Liver (tissue), 9 donors: Measurements from ENCODE around the gene HRH2. TPM values are rescaled to one million over a fixed set of nuclear protein-coding genes. Genes with fewer than 3 reads are reported as not detected.

Experiments used
- DNase-seq: peaks from one replicate; pipeline ENCODE4 v3.0.0-alpha.2; 2017; ENCODE audit warnings: low spot score
- H3K27ac ChIP-seq, 2 donors: one replicate each; pipeline ENCODE4 v1.7.0; 2013; ENCODE audit warnings: inconsistent platforms in 2 of 2, low read length in 2 of 2, control low read depth in 1 of 2, low read depth in 1 of 2, mild to moderate bottlenecking in 1 of 2
- H3K27me3 ChIP-seq, 4 donors: one replicate each; pipeline versions ENCODE4 v1.6.1 to v1.7.0; 2013; ENCODE audit warnings: low read length in 3 of 4, inconsistent platforms in 1 of 4, mild to moderate bottlenecking in 1 of 4, moderate library complexity in 1 of 4; ENCODE audit not compliant: control insufficient read depth in 4 of 4, insufficient read depth in 4 of 4
- H3K36me3 ChIP-seq, 4 donors: one replicate each; pipeline versions ENCODE4 v1.6.1 to v1.7.0; 2013; ENCODE audit warnings: low read length in 3 of 4, mild to moderate bottlenecking in 3 of 4, low read depth in 1 of 4, moderate library complexity in 1 of 4; ENCODE audit not compliant: control insufficient read depth in 4 of 4, insufficient read depth in 3 of 4
- H3K4me1 ChIP-seq, 4 donors: one replicate each; pipeline versions ENCODE4 v1.6.1 to v1.7.0; 2013; ENCODE audit warnings: low read length in 3 of 4, mild to moderate bottlenecking in 3 of 4, moderate library complexity in 1 of 4; ENCODE audit not compliant: control insufficient read depth in 4 of 4, insufficient read depth in 4 of 4
- H3K4me3 ChIP-seq, 3 donors: one replicate each; pipeline versions ENCODE4 v1.6.1 to v1.7.0; 2013; ENCODE audit warnings: low read length in 3 of 3, control low read depth in 1 of 3, low read depth in 1 of 3, mild to moderate bottlenecking in 1 of 3
- H3K9ac ChIP-seq, 2 donors: one replicate each; pipeline ENCODE4 v1.7.0; 2013; ENCODE audit warnings: low read length in 2 of 2, mild to moderate bottlenecking in 2 of 2, moderate library complexity in 2 of 2, control low read depth in 1 of 2, low read depth in 1 of 2
- H3K9me3 ChIP-seq, 4 donors: one replicate each; pipeline versions ENCODE4 v1.6.1 to v1.7.0; 2013; ENCODE audit warnings: low read length in 3 of 4; ENCODE audit not compliant: control insufficient read depth in 4 of 4
- EGR1 ChIP-seq, 2 donors: IDR thresholded peaks; 2 replicates each; pipeline ENCODE4 v1.6.1; 2016 to 2018; ENCODE audit warnings: antibody characterized with exemption in 2 of 2, low read depth in 2 of 2
- FOXA1 ChIP-seq: IDR thresholded peaks from 2 replicates; pipeline ENCODE4 v1.6.1; 2016; ENCODE audit warnings: antibody characterized with exemption
- FOXA2 ChIP-seq: IDR thresholded peaks from 2 replicates; pipeline ENCODE4 v1.6.1; 2016; ENCODE audit warnings: antibody characterized with exemption
- GABPA ChIP-seq, 2 donors: IDR thresholded peaks in 1 of 2; conservative IDR thresholded peaks in 1 of 2; 2 replicates each; pipeline ENCODE4 v1.6.1; 2016; ENCODE audit warnings: antibody characterized with exemption in 2 of 2, mild to moderate bottlenecking in 1 of 2, moderate library complexity in 1 of 2
- HNF4A ChIP-seq, 2 donors: conservative IDR thresholded peaks; 2 replicates each; pipeline ENCODE4 v1.6.1; 2016; ENCODE audit warnings: antibody characterized with exemption in 2 of 2, mild to moderate bottlenecking in 2 of 2
- HNF4G ChIP-seq: IDR thresholded peaks from 2 replicates; pipeline ENCODE4 v1.6.1; 2016; ENCODE audit warnings: antibody characterized with exemption
- JUND ChIP-seq, 2 donors: IDR thresholded peaks; 2 replicates each; pipeline ENCODE4 v1.6.1; 2016; ENCODE audit warnings: antibody characterized with exemption in 2 of 2
- NR2F2 ChIP-seq: IDR thresholded peaks from 2 replicates; pipeline ENCODE4 v1.6.1; 2016; ENCODE audit warnings: antibody characterized with exemption
- RAD21 ChIP-seq, 2 donors: IDR thresholded peaks; 2 replicates each; pipeline ENCODE4 v1.6.1; 2016; ENCODE audit warnings: antibody characterized with exemption in 2 of 2, mild to moderate bottlenecking in 2 of 2
- RXRA ChIP-seq, 2 donors: IDR thresholded peaks; 2 replicates each; pipeline ENCODE4 v1.6.1; 2017 to 2018; ENCODE audit warnings: antibody characterized with exemption in 2 of 2, mild to moderate bottlenecking in 1 of 2
- SP1 ChIP-seq: IDR thresholded peaks from 2 replicates; pipeline ENCODE4 v1.6.1; 2018; ENCODE audit warnings: antibody characterized with exemption, mild to moderate bottlenecking
- TAF1 ChIP-seq: conservative IDR thresholded peaks from 2 replicates; pipeline ENCODE4 v1.6.1; 2016; ENCODE audit warnings: antibody characterized with exemption, mild to moderate bottlenecking
- YY1 ChIP-seq: IDR thresholded peaks from 2 replicates; pipeline ENCODE4 v1.6.1; 2016; ENCODE audit warnings: antibody characterized with exemption, mild to moderate bottlenecking
- WGBS: extraction: QIAGEN DNeasy Blood & Tissue Kit; methylation state at CpG from one replicate; pipeline ENCODE4 v1.1.7; 2013; 5-methylcytosine and 5-hydroxymethylcytosine counted together
- polyA plus RNA-seq, 2 donors: library from polyadenylated mRNA; stranded (reverse) in 1 of 2; unstranded in 1 of 2; fragments of 200-250 nt in 1 of 2; fragments of >200 nt in 1 of 2; fragmentation: Nextera tagmentation in 1 of 2; extraction: Ambion mirVana in 1 of 2; gene quantifications; one replicate each; pipeline versions ENCODE4 v1.2.1 to v1.2.3, GENCODE V29; 2013 to 2015
- total RNA-seq, 2 donors: library from RNA; depleted of rRNA; stranded (reverse); fragments of >200 nt; gene quantifications; one replicate each; pipeline ENCODE4 v1.2.3, GENCODE V29; 2014
- TF ChIP-seq, protein P1 (sequence below): fragments of 150-350 bp; IDR thresholded peaks from 2 replicates; pipeline ENCODE4 v1.5.1; 2017; ENCODE audit warnings: improper control_type of control experiment, low read depth, low read length; ENCODE audit not compliant: missing input control
- TF ChIP-seq, protein P2 (sequence below): IDR thresholded peaks from 2 replicates; pipeline ENCODE4 v1.6.1; 2016; ENCODE audit warnings: antibody characterized with exemption
- TF ChIP-seq, protein P3 (sequence below): IDR thresholded peaks from 2 replicates; pipeline ENCODE4 v1.6.1; 2016; ENCODE audit warnings: antibody characterized with exemption, mild to moderate bottlenecking
- TF ChIP-seq, protein P4 (sequence below): IDR thresholded peaks from 2 replicates; pipeline ENCODE4 v1.6.1; 2016; ENCODE audit warnings: antibody characterized with exemption
- donor health status: healthy.
- donor health status: healthy.
- donor health status: healthy.
- donor health status: healthy.
- donor health status: healthy.

HRH2 gene
- total and polyA plus RNA-seq, 4 donors, result 0.44 to 2.6 (median 1.3) TPM

DNA sequence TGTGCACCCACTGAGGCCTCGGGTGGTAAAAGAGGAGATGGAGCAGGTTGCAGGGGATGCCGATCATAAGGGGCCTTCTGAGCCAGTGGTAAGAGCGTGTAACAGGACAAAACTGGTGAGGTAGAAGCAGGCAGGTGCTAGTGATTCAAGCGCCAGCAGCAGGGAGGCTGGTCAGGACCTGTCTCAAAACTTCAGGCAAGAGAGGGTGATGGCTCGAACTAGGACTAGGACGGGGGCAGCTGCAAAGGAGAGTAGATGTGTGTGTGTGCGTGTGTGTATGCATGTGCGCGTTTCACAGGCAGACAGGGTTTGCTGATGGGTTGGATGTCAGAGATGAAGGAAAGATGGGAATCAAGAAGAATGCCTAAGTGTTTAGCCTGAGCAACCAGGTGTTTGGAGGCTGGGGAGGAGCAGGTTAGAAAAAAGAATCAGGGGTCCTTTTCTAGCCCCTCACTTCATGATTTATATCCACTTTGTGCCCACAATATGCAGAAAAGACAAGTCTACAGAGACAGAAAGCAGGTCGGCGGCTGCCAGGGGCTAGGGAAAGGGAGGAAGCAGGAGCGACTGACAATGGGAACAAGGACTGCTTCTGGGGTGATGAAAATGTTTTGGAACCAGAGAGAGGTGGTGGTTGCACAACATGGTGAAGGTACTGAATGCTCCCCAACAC is 15.2 kb downstream of the HRH2 start:
- no peak for TF ChIP-seq SP1
- Histone ChIP-seq H3K4me1 (no peaks in the 10 kb centered on the region), H3K27me3 (peaks cover 0 to 2% (median 0%) of the 10 kb centered on the region in 4 donors), H3K9ac (no peak overlapping the region), H3K9me3 (no peaks in the 10 kb centered on the region), H3K27ac (no peak overlapping the region), H3K36me3 (no peaks in the 10 kb centered on the region), H3K4me3 (no peak overlapping the region)
- no peak for DNase-seq
- WGBS, result 63% methylated on average over 12 of the region's 12 CpGs

DNA sequence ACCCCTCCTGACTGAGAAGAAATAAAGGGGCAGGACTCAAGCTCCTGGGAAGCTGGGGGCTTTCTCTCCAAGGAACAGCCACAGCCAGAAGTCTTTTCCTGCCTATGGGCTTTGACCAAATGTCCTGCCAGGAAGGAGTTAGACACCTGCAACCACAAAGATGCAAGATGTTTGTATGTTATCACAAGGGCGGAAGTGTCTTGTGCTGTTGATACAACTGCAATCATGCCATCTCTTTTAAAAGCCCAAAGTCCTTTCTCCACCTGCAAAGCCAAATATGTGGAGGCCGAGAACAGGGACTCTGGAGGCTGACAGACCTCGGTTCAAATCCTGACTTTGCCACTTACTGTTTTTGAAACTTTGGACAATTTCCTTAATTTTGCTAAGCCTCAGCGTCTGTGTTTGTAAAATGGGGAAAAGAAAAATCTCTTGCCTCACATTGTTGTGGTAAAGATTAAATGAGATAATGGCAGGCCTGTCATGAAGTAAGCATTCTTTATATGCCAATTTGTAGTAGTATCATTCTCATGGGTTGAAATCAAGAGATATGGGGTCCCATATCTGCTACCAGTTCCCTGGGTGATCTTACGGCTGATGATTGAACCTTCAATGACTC is 17.0 kb downstream of the HRH2 start:
- no peak overlapping the region for H3K27ac ChIP-seq
- no peak for DNase-seq
- no peak for TF ChIP-seq YY1
- no peak for TF ChIP-seq HNF4A (conservative IDR thresholded peaks at IDR 0.05)
- no peak for TF ChIP-seq JUND (IDR thresholded peaks at IDR 0.05)
- TF ChIP-seq, protein P1, sequence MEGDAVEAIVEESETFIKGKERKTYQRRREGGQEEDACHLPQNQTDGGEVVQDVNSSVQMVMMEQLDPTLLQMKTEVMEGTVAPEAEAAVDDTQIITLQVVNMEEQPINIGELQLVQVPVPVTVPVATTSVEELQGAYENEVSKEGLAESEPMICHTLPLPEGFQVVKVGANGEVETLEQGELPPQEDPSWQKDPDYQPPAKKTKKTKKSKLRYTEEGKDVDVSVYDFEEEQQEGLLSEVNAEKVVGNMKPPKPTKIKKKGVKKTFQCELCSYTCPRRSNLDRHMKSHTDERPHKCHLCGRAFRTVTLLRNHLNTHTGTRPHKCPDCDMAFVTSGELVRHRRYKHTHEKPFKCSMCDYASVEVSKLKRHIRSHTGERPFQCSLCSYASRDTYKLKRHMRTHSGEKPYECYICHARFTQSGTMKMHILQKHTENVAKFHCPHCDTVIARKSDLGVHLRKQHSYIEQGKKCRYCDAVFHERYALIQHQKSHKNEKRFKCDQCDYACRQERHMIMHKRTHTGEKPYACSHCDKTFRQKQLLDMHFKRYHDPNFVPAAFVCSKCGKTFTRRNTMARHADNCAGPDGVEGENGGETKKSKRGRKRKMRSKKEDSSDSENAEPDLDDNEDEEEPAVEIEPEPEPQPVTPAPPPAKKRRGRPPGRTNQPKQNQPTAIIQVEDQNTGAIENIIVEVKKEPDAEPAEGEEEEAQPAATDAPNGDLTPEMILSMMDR, result no peak
- TF ChIP-seq NR2F2, result no peak
- no peak overlapping the region for H3K4me3 ChIP-seq
- H3K4me1 ChIP-seq, result no peaks in the 10 kb centered on the region
- no peaks in the 10 kb centered on the region for H3K36me3 ChIP-seq
- H3K27me3 ChIP-seq, result peaks cover 0 to 2% (median 1%) of the 10 kb centered on the region in 4 donors
- 70% methylated on average over 5 of the region's 5 CpGs for WGBS
- H3K9ac ChIP-seq, result no peak overlapping the region
- H3K9me3 ChIP-seq, result no peaks in the 10 kb centered on the region

DNA sequence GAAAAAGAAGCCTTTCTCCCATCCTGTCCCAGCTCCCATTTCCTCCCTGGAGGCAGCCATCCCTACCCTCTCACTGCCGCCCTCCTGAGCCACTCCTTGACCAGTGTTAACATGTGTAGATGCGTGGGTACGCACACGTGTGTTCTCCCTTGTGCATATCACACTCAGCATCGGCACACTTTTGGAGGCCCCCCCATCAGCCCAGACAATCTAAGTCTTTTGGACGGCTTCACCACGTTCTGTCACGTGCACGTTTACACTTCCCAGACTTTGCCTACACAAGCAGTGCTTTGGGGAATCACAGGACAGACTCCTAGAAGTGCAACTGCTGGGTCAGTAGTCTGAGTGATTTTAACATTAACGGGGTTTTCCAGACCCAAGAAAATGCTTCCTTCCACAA is 18.0 kb downstream of the HRH2 start:
- Histone ChIP-seq H3K27ac (no peak overlapping the region), H3K4me3 (no peak overlapping the region), H3K27me3 (peaks cover 0 to 7% (median 1%) of the 10 kb centered on the region in 4 donors), H3K9ac (no peak overlapping the region), H3K9me3 (no peaks in the 10 kb centered on the region), H3K36me3 (no peaks in the 10 kb centered on the region), H3K4me1 (no peaks in the 10 kb centered on the region)
- 71% methylated on average over 10 of the region's 10 CpGs for WGBS
- DNase-seq, result no peak
- no peak for TF ChIP-seq GABPA (IDR thresholded peaks at IDR 0.05 in 1 of 2, conservative IDR thresholded peaks at IDR 0.05 in 1 of 2)
- TF ChIP-seq, protein P2, sequence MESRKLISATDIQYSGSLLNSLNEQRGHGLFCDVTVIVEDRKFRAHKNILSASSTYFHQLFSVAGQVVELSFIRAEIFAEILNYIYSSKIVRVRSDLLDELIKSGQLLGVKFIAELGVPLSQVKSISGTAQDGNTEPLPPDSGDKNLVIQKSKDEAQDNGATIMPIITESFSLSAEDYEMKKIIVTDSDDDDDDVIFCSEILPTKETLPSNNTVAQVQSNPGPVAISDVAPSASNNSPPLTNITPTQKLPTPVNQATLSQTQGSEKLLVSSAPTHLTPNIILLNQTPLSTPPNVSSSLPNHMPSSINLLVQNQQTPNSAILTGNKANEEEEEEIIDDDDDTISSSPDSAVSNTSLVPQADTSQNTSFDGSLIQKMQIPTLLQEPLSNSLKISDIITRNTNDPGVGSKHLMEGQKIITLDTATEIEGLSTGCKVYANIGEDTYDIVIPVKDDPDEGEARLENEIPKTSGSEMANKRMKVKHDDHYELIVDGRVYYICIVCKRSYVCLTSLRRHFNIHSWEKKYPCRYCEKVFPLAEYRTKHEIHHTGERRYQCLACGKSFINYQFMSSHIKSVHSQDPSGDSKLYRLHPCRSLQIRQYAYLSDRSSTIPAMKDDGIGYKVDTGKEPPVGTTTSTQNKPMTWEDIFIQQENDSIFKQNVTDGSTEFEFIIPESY, result no peak
- no peak for TF ChIP-seq EGR1 (IDR thresholded peaks at IDR 0.05; ENCODE audit: low read depth in 2 of 2)
- TF ChIP-seq, protein P3, sequence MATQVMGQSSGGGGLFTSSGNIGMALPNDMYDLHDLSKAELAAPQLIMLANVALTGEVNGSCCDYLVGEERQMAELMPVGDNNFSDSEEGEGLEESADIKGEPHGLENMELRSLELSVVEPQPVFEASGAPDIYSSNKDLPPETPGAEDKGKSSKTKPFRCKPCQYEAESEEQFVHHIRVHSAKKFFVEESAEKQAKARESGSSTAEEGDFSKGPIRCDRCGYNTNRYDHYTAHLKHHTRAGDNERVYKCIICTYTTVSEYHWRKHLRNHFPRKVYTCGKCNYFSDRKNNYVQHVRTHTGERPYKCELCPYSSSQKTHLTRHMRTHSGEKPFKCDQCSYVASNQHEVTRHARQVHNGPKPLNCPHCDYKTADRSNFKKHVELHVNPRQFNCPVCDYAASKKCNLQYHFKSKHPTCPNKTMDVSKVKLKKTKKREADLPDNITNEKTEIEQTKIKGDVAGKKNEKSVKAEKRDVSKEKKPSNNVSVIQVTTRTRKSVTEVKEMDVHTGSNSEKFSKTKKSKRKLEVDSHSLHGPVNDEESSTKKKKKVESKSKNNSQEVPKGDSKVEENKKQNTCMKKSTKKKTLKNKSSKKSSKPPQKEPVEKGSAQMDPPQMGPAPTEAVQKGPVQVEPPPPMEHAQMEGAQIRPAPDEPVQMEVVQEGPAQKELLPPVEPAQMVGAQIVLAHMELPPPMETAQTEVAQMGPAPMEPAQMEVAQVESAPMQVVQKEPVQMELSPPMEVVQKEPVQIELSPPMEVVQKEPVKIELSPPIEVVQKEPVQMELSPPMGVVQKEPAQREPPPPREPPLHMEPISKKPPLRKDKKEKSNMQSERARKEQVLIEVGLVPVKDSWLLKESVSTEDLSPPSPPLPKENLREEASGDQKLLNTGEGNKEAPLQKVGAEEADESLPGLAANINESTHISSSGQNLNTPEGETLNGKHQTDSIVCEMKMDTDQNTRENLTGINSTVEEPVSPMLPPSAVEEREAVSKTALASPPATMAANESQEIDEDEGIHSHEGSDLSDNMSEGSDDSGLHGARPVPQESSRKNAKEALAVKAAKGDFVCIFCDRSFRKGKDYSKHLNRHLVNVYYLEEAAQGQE, result no peak
- no peak for TF ChIP-seq FOXA1
- TF ChIP-seq TAF1, result no peak
- TF ChIP-seq JUND (IDR thresholded peaks at IDR 0.05), result no peak
- no peak for TF ChIP-seq SP1
- no peak for TF ChIP-seq RXRA (IDR thresholded peaks at IDR 0.05)
- no peak for TF ChIP-seq YY1
- no peak for TF ChIP-seq HNF4G
- no peak for TF ChIP-seq RAD21 (IDR thresholded peaks at IDR 0.05)
- TF ChIP-seq HNF4A (conservative IDR thresholded peaks at IDR 0.05), result no peak
- no peak for TF ChIP-seq NR2F2
- TF ChIP-seq, protein P4, sequence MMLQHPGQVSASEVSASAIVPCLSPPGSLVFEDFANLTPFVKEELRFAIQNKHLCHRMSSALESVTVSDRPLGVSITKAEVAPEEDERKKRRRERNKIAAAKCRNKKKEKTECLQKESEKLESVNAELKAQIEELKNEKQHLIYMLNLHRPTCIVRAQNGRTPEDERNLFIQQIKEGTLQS, result no peak
- TF ChIP-seq, protein P1, result no peak
- TF ChIP-seq FOXA2, result no peak
